ENCODE results near the gene CPNE6.

- TF ChIP-seq CTCF (IDR thresholded peaks at IDR 0.05) (peak in 1 of 6 experiments; percentile 3), POLR2AphosphoS5 (IDR thresholded peaks at IDR 0.05) (no peak), EP300 (IDR thresholded peaks at IDR 0.05) (no peak)
Observed at GRCh38 chr14:24093207-24093900, 22.0 kb downstream of the CPNE6 start.

All from upper lobe of left lung (tissue), 4 donors.